ENCODE data around the gene COX19. TPM values are rescaled to one million over a fixed set of nuclear protein-coding genes. Genes with fewer than 3 reads are reported as not detected.
"Not testable (repeated sequence)": the region's sequence is repeated elsewhere in the genome, so short reads cannot be mapped to it uniquely, and the experiment has no call there.

COX19 gene
- total RNA-seq, 1 experiment from 2014 or later: 24.8 TPM

GRCh38 chr7:926061-927030 is 49.0 kb downstream of the COX19 start:
- Mint-ChIP-seq H3K27me3 (ENCODE audit: insufficient read depth, unreplicated experiment) (no peaks in the 10 kb centered on the region), H3K4me3 (ENCODE audit: unreplicated experiment) (no peak overlapping the region), H3K36me3 (ENCODE audit: insufficient read depth, unreplicated experiment) (no peaks in the 10 kb centered on the region), H3K4me1 (ENCODE audit: low read depth, unreplicated experiment) (peaks cover 8% of the 10 kb centered on the region), H3K9me3 (ENCODE audit: unreplicated experiment) (no peaks in the 10 kb centered on the region), H3K27ac (ENCODE audit: unreplicated experiment) (no peak overlapping the region)
- BruUV-seq (replicated peaks): no TSS peak
- Histone ChIP-seq H3K36me3 (ENCODE audit: control insufficient read depth, insufficient read depth, low read length) (peaks cover 1% of the 10 kb centered on the region), H3K27me3 (replicated peaks; ENCODE audit: control insufficient read depth, insufficient read depth, low read length) (no peaks in the 10 kb centered on the region), H3K4me3 (ENCODE audit: low read depth, low read length) (no peak overlapping the region), H3K4me1 (peaks cover 11% of the 10 kb centered on the region; the same call in 1 of the 2 replicates), H3K9me3 (no peaks in the 10 kb centered on the region)
- no peak for TF ChIP-seq CTCF (IDR thresholded peaks at IDR 0.05; ENCODE audit: insufficient read depth in 1 of 2, low read depth in 1 of 2, low read length in 1 of 2, severe bottlenecking in 1 of 2, unreplicated experiment in 1 of 2)
- POLR2A ChIA-PET: no interaction called here
- intact Hi-C loops (cut with micrococcal nuclease; ENCODE audit: unreplicated experiment): no loop called here
- CTCF ChIA-PET: no interaction called here
- DNase-seq: peak in 1 of 2 experiments; percentile 48

- CTCF ChIA-PET: no interaction called here
- Mint-ChIP-seq H3K9me3 (ENCODE audit: unreplicated experiment) (no peaks in the 10 kb centered on the region), H3K27me3 (ENCODE audit: insufficient read depth, unreplicated experiment) (no peaks in the 10 kb centered on the region), H3K4me3 (ENCODE audit: unreplicated experiment) (no peak overlapping the region), H3K27ac (ENCODE audit: unreplicated experiment) (no peak overlapping the region), H3K36me3 (ENCODE audit: insufficient read depth, unreplicated experiment) (peaks cover 7% of the 10 kb centered on the region), H3K4me1 (ENCODE audit: low read depth, unreplicated experiment) (peaks cover 8% of the 10 kb centered on the region)
- DNase-seq: peak in 1 of 2 experiments; percentile 29
- H3K9me3 ChIP-seq: no peaks in the 10 kb centered on the region
- peaks cover 11% of the 10 kb centered on the region; the same call in 1 of the 2 replicates for H3K4me1 ChIP-seq
- no TSS peak for BruUV-seq (replicated peaks)
- POLR2A ChIA-PET: no interaction called here
- H3K27me3 ChIP-seq (replicated peaks; ENCODE audit: control insufficient read depth, insufficient read depth, low read length): no peaks in the 10 kb centered on the region
- TF ChIP-seq CTCF (IDR thresholded peaks at IDR 0.05; ENCODE audit: insufficient read depth in 1 of 2, low read depth in 1 of 2, low read length in 1 of 2, severe bottlenecking in 1 of 2, unreplicated experiment in 1 of 2): no peak
- no peak overlapping the region for H3K4me3 ChIP-seq (ENCODE audit: low read depth, low read length)
- intact Hi-C loops (cut with micrococcal nuclease; ENCODE audit: unreplicated experiment): no loop called here
- H3K36me3 ChIP-seq (ENCODE audit: control insufficient read depth, insufficient read depth, low read length): peaks cover 1% of the 10 kb centered on the region
Observed at GRCh38 chr7:925601-926000, 49.7 kb downstream of the COX19 start.

DNA sequence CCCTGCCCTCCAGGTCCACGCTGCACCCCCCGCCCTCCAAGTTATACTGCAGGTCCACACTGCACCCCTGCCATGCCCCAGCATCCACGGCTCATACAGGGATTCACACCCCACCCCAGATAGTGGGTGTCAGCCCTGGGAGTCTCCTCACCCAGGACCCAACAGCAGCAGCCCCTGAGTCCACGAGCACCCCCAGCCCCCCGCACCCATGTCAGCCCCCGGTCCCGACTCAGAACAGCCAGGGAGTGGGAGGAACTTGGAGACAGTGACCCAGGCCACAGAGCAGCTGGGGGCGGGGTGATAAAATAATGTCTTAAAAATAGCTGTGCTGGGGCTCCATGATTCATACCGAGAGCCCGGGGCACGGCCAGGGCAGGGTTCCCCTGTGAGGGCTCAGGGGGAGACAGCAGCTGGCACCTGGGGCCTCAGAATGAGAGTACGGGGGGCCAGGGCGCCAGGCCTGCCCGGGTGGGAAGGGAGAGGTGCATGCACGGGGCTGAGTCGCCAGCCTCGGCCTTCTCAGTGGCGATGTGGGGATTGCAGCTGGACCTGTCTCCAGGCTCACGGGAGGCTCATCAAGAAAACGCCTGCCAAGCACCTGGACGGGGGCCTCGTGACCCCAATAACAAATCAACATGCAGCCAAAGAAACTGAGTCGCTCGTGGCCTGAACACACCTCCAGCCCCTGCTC is 50.7 kb downstream of the COX19 start:
- intact Hi-C loops (cut with micrococcal nuclease; ENCODE audit: unreplicated experiment): no loop called here
- ChIA-PET CTCF (no interaction called here), POLR2A (no interaction called here)
- no peak for TF ChIP-seq CTCF (IDR thresholded peaks at IDR 0.05; ENCODE audit: insufficient read depth in 1 of 2, low read depth in 1 of 2, low read length in 1 of 2, severe bottlenecking in 1 of 2, unreplicated experiment in 1 of 2)
- H3K36me3 ChIP-seq (ENCODE audit: control insufficient read depth, insufficient read depth, low read length): peaks cover 1% of the 10 kb centered on the region
- H3K27me3 Mint-ChIP-seq (ENCODE audit: insufficient read depth, unreplicated experiment): no peaks in the 10 kb centered on the region
- peaks cover 11% of the 10 kb centered on the region; the same call in 1 of the 2 replicates for H3K4me1 ChIP-seq
- H3K27ac Mint-ChIP-seq (ENCODE audit: unreplicated experiment): no peak overlapping the region
- no peaks in the 10 kb centered on the region for H3K9me3 ChIP-seq
- DNase-seq: peak in 1 of 2 experiments; percentile 37
- peaks cover 10% of the 10 kb centered on the region for H3K36me3 Mint-ChIP-seq (ENCODE audit: insufficient read depth, unreplicated experiment)
- H3K4me3 Mint-ChIP-seq (ENCODE audit: unreplicated experiment): no peak overlapping the region
- no TSS peak for BruUV-seq (replicated peaks)
- H3K9me3 Mint-ChIP-seq (ENCODE audit: unreplicated experiment): no peaks in the 10 kb centered on the region
- H3K27me3 ChIP-seq (replicated peaks; ENCODE audit: control insufficient read depth, insufficient read depth, low read length): no peaks in the 10 kb centered on the region
- H3K4me3 ChIP-seq (ENCODE audit: low read depth, low read length): no peak overlapping the region
- peaks cover 8% of the 10 kb centered on the region for H3K4me1 Mint-ChIP-seq (ENCODE audit: low read depth, unreplicated experiment)

DNA sequence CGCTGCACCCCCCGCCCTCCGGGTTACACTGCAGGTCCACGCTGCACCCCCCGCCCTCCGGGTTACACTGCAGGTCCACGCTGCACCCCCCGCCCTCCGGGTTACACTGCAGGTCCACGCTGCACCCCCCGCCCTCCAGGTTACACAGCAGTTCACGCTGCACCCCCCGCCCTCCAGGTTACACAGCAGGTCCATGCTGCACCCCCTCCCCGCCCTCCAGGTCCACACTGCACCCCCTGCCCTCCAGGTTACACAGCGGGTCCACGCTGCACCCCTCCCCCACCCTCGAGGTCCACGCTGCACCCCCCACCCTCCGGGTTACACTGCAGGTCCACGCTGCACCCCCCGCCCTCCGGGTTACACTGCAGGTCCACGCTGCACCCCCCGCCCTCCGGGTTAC is 51.3 kb downstream of the COX19 start:
- H3K4me3 ChIP-seq (ENCODE audit: low read depth, low read length); CTCF ChIA-PET; H3K27me3 Mint-ChIP-seq (ENCODE audit: insufficient read depth, unreplicated experiment); H3K36me3 ChIP-seq (ENCODE audit: control insufficient read depth, insufficient read depth, low read length); H3K27ac Mint-ChIP-seq (ENCODE audit: unreplicated experiment); intact Hi-C loops (cut with micrococcal nuclease; ENCODE audit: unreplicated experiment); BruUV-seq (replicated peaks); H3K9me3 ChIP-seq; POLR2A ChIA-PET; H3K27me3 ChIP-seq (replicated peaks; ENCODE audit: control insufficient read depth, insufficient read depth, low read length); H3K9me3 Mint-ChIP-seq (ENCODE audit: unreplicated experiment); H3K4me3 Mint-ChIP-seq (ENCODE audit: unreplicated experiment): not testable (repeated sequence)
- peaks cover 16% of the 10 kb centered on the region for H3K36me3 Mint-ChIP-seq (ENCODE audit: insufficient read depth, unreplicated experiment)
- H3K4me1 ChIP-seq: peaks cover 11% of the 10 kb centered on the region; the same call in 1 of the 2 replicates
- peak in 1 of 2 experiments; percentile 28 for DNase-seq
- peaks cover 14% of the 10 kb centered on the region for H3K4me1 Mint-ChIP-seq (ENCODE audit: low read depth, unreplicated experiment)

Measured in Caco-2 (cell line).